Parathyroid adenoma (tissue), 2 donors: ENCODE results near the gene RERE.

Source experiments
- H2AFZ ChIP-seq: fragments of 300-600 bp; sonication (generic); one replicate; pipeline ENCODE4 v1.7.0; 2017; ENCODE audit warnings: antibody characterized with exemption, mild to moderate bottlenecking
- H3K27ac ChIP-seq: fragments of 300-600 bp; sonication (generic); one replicate; pipeline ENCODE4 v1.7.0; 2017
- H3K27me3 ChIP-seq: fragments of 300-600 bp; sonication (generic); one replicate; pipeline ENCODE4 v1.7.0; 2017; ENCODE audit warnings: low read length; ENCODE audit not compliant: control insufficient read depth, insufficient read depth
- H3K36me3 ChIP-seq: fragments of 300-600 bp; sonication (generic); one replicate; pipeline ENCODE4 v1.7.0; 2017; ENCODE audit warnings: low read length; ENCODE audit not compliant: control insufficient read depth, insufficient read depth
- H3K4me1 ChIP-seq: fragments of 300-600 bp; sonication (generic); one replicate; pipeline ENCODE4 v1.7.0; 2017; ENCODE audit warnings: control low read depth
- H3K4me2 ChIP-seq: fragments of 300-600 bp; sonication (generic); one replicate; pipeline ENCODE4 v1.7.0; 2017; ENCODE audit warnings: low read length
- H3K4me3 ChIP-seq: fragments of 300-600 bp; sonication (generic); one replicate; pipeline ENCODE4 v1.7.0; 2017; ENCODE audit warnings: low read depth, low read length
- H3K79me2 ChIP-seq: fragments of 300-600 bp; sonication (generic); one replicate; pipeline ENCODE4 v1.7.0; 2017; ENCODE audit warnings: control low read depth
- H3K9ac ChIP-seq: fragments of 300-600 bp; sonication (generic); one replicate; pipeline ENCODE4 v1.7.0; 2017; ENCODE audit warnings: mild to moderate bottlenecking
- H3K9me3 ChIP-seq: fragments of 300-600 bp; sonication (generic); one replicate; pipeline ENCODE4 v1.7.0; 2017; ENCODE audit warnings: low read length; ENCODE audit not compliant: control insufficient read depth
- TF ChIP-seq, protein P1 (sequence below): fragments of 300-600 bp; sonication (generic); IDR thresholded peaks from one replicate; pipeline ENCODE4 v1.7.0; 2017; ENCODE audit warnings: antibody characterized with exemption, mild to moderate bottlenecking
- donor health status: primary hyperparathyroidism.

Gene RERE

DNA sequence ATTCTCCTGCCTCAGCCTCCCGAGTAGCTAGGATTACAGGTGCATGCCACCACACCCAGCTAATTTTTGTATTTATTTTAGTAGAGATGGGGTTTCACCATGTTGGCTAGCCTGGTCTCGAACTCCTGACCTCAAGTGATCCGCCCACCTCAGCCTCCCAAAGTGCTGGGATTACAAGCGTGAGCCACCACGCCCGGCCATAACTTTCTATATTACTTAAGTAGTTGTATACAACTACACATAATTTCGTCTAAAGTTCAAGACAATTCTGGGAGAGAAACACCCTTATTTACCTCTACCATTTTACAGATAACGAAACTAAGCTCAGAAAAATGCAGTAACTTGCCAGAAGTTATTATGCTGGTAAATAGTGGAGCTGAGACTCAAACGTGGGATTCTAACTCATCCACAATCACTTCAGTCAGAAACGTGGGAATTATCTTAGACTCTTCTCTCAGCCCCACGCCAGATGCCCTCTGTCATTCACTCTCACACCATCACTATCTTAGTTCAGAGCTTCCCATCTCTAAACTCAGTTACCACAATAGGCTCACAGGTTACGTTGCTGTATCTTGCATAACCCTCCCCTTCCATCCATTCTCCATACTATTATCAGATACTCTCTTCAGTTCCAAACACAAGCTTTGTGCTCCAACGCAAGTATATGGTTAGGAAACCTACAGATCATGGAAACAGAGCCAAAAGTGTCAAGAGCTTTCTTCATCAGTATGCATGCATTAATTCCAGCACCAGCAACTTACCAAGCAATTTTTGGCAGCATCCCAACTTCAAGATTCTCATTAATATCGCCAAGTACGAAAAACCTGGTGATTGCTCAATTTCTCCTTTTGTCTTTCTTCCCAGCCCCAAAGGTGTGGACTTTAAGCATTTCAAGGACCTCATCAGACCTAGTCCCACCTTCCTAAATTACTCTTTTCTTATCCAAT lies 69.3 kb downstream of the RERE start:
- Histone ChIP-seq H3K4me3 (no peak overlapping the region), H3K9me3 (no peaks in the 10 kb centered on the region), H3K79me2 (peaks cover 18% of the 10 kb centered on the region), H2AFZ (no peak overlapping the region), H3K4me2 (no peak overlapping the region), H3K9ac (no peak overlapping the region), H3K27me3 (no peaks in the 10 kb centered on the region), H3K27ac (no peak overlapping the region), H3K36me3 (no peaks in the 10 kb centered on the region), H3K4me1 (no peaks in the 10 kb centered on the region)
- TF ChIP-seq, protein P1, sequence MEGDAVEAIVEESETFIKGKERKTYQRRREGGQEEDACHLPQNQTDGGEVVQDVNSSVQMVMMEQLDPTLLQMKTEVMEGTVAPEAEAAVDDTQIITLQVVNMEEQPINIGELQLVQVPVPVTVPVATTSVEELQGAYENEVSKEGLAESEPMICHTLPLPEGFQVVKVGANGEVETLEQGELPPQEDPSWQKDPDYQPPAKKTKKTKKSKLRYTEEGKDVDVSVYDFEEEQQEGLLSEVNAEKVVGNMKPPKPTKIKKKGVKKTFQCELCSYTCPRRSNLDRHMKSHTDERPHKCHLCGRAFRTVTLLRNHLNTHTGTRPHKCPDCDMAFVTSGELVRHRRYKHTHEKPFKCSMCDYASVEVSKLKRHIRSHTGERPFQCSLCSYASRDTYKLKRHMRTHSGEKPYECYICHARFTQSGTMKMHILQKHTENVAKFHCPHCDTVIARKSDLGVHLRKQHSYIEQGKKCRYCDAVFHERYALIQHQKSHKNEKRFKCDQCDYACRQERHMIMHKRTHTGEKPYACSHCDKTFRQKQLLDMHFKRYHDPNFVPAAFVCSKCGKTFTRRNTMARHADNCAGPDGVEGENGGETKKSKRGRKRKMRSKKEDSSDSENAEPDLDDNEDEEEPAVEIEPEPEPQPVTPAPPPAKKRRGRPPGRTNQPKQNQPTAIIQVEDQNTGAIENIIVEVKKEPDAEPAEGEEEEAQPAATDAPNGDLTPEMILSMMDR = no peak

DNA sequence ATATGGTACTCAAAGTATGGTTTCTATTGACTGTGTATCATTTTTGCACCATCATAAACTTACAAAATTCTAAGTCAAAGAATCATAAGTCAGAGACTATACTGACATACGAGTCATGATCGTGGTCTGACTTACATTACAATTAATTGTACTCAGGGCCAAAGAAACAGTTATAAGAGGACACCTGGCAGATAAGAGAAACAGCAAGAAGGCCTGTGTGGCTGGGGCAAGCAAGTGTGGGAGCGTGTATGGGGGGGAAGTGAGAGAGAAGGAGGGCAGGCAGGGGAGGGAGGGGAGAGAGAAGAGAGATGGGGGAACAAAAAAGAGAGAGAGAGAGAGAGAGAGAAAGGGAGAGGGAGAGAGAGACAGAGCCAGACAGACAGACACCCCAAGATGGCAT lies 70.9 kb downstream of the RERE start:
- TF ChIP-seq, protein P1 = no peak
- H3K9ac ChIP-seq = no peak overlapping the region
- H3K79me2 ChIP-seq = peaks cover 21% of the 10 kb centered on the region
- no peaks in the 10 kb centered on the region for H3K4me1 ChIP-seq
- H3K9me3 ChIP-seq = no peaks in the 10 kb centered on the region
- no peaks in the 10 kb centered on the region for H3K36me3 ChIP-seq
- H3K27ac ChIP-seq = no peak overlapping the region
- no peaks in the 10 kb centered on the region for H3K27me3 ChIP-seq
- no peak overlapping the region for H3K4me2 ChIP-seq
- H2AFZ ChIP-seq = no peak overlapping the region
- H3K4me3 ChIP-seq = no peak overlapping the region

DNA sequence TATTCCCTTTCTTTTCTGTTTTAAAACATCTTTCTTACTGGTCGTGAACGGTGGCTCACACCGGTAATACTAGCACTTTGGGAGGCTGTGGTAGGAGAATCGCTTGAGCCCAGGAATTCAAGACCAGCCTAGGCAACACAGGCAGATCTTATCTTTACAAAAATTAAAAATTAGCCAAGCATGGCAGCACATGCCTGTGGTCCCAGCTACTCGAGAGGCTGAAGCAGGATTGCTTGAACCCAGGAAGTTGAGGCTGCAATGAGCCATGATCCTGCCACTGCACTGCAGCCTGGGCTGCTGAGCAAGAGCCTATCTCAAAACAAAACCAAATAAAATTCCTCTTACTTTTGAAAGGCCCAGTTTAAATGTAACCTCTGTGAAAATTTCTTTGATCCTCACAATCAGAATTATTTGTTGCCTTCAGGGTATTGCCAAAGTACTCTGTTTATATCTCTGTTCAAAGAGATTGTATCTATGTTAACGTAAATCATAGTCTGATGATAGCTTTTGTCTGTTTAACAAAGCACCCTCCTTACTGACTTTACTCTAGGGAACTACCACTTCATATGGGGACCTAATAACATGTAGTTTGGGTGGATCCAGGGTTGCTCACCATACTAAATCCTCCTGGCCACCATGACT lies 71.6 kb downstream of the RERE start:
- no peak overlapping the region for H3K4me2 ChIP-seq
- H3K27ac ChIP-seq = no peak overlapping the region
- H3K9me3 ChIP-seq = no peaks in the 10 kb centered on the region
- no peaks in the 10 kb centered on the region for H3K4me1 ChIP-seq
- no peak overlapping the region for H3K9ac ChIP-seq
- no peak overlapping the region for H3K4me3 ChIP-seq
- no peaks in the 10 kb centered on the region for H3K36me3 ChIP-seq
- H3K27me3 ChIP-seq = no peaks in the 10 kb centered on the region
- H3K79me2 ChIP-seq = peaks cover 21% of the 10 kb centered on the region
- TF ChIP-seq, protein P1 = no peak
- H2AFZ ChIP-seq = no peak overlapping the region

DNA sequence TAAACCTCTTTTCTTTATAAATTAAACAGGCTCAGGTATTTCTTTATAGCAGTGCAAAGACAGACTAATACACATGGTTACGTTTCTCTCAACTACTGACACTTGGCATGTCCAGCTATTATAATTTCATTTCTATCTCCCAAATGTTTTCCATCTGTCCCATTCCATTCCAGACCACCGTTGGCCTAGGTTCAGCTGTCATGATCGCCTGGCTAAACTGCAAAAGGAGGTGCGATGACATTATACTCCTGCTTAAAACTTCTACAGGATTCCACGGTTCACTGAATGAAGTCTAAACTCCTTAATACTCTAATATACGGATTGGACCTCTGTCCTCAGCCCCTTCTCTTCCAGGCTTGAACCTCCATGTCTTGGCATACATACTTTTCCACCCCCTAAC lies 72.1 kb downstream of the RERE start:
- no peaks in the 10 kb centered on the region for H3K27me3 ChIP-seq
- H3K9ac ChIP-seq = no peak overlapping the region

More for the DNA sequence above, 72.1 kb downstream of the RERE start:
- TF ChIP-seq, protein P1 = no peak
- Histone ChIP-seq H3K79me2 (peaks cover 21% of the 10 kb centered on the region), H3K27ac (no peak overlapping the region), H2AFZ (no peak overlapping the region), H3K4me3 (no peak overlapping the region), H3K9me3 (no peaks in the 10 kb centered on the region), H3K36me3 (no peaks in the 10 kb centered on the region), H3K4me1 (no peaks in the 10 kb centered on the region), H3K4me2 (no peak overlapping the region)
